PC-9 (cell line): Measurements from ENCODE around the gene PHOSPHO1. TPM values are rescaled to one million over a fixed set of nuclear protein-coding genes. Genes with fewer than 3 reads are reported as not detected.

ENCODE experiments used
- BruUV-seq: library from RNA; stranded (reverse); fragments of 400-500 nt; replicated peaks from 2 replicates; lab custom pipeline; 2021; lab: Mats Ljungman, UMichigan
- CTCF ChIA-PET: fragments of 300-600 bp; sonication (Branson Sonifier 250); formaldehyde crosslinking; loops from one replicate; lab custom pipeline; 2022; ENCODE audit warnings: antibody characterized with exemption; lab: Charles Lee
- POLR2A ChIA-PET: fragments of 300-600 bp; sonication (Branson Sonifier 250); formaldehyde crosslinking; loops from one replicate; lab custom pipeline; 2022; ENCODE audit warnings: antibody characterized with exemption; ENCODE audit not compliant: unreplicated experiment; lab: Charles Lee
- DNase-seq, 2 experiments: peaks; one replicate each; pipeline versions ENCODE4 v3.0.0 to v3.0.0-alpha.2; 2015 to 2022; ENCODE audit warnings: mixed read lengths in 1 of 2
- H2AFZ ChIP-seq: fragments of 200-600 bp; sonication (generic); 2 replicates; pipeline ENCODE4 v1.8.1; 2017; ENCODE audit warnings: antibody characterized with exemption
- H3F3A ChIP-seq: fragments of 200-600 bp; sonication (generic); 2 replicates; pipeline ENCODE4 v1.8.1; 2017; ENCODE audit warnings: antibody characterized with exemption, mild to moderate bottlenecking, low read depth; ENCODE audit not compliant: insufficient read depth
- H3K27ac ChIP-seq: fragments of 200-600 bp; sonication (generic); 2 replicates; pipeline ENCODE4 v1.6.1; 2016; ENCODE audit warnings: mixed run types
- H3K27me3 ChIP-seq: fragments of 200-600 bp; sonication (generic); 2 replicates; pipeline ENCODE4 v1.6.1; 2016; ENCODE audit warnings: low read depth, mixed run types; ENCODE audit not compliant: insufficient read depth
- H3K36me3 ChIP-seq: fragments of 200-600 bp; sonication (generic); 2 replicates; pipeline ENCODE4 v1.6.1; 2016; ENCODE audit warnings: low read depth, mixed run types
- H3K4me1 ChIP-seq: fragments of 200-600 bp; sonication (generic); replicated peaks from 2 replicates; pipeline ENCODE4 v1.6.1; 2016; ENCODE audit warnings: mixed run types; ENCODE audit not compliant: insufficient read depth
- H3K4me2 ChIP-seq: fragments of 200-600 bp; sonication (generic); 2 replicates; pipeline ENCODE4 v1.6.1; 2017; ENCODE audit warnings: mixed run types
- H3K4me3 ChIP-seq: fragments of 200-600 bp; sonication (generic); 2 replicates; pipeline ENCODE4 v1.6.1; 2016; ENCODE audit warnings: mixed run types
- H3K79me2 ChIP-seq: fragments of 200-600 bp; sonication (generic); 2 replicates; pipeline ENCODE4 v1.6.1; 2017; ENCODE audit warnings: low read depth, mixed run types
- H3K9me2 ChIP-seq: fragments of 200-600 bp; sonication (generic); 2 replicates; pipeline ENCODE4 v1.8.1; 2017; ENCODE audit warnings: mild to moderate bottlenecking; ENCODE audit not compliant: insufficient read depth
- H3K9me3 ChIP-seq: fragments of 200-600 bp; sonication (generic); 2 replicates; pipeline ENCODE4 v1.8.1; 2016; ENCODE audit warnings: low read depth; ENCODE audit not compliant: insufficient read depth
- H4K20me1 ChIP-seq: fragments of 200-600 bp; sonication (generic); 2 replicates; pipeline ENCODE4 v1.8.1; 2017; ENCODE audit not compliant: insufficient read depth
- CTCF ChIP-seq: fragments of 200-600 bp; sonication (generic); conservative IDR thresholded peaks from 2 replicates; pipeline ENCODE4 v1.6.1; 2017; ENCODE audit warnings: mixed run types, antibody characterized with exemption, mild to moderate bottlenecking, moderate library complexity
- EZH2 ChIP-seq: fragments of 200-600 bp; sonication (generic); IDR thresholded peaks from 2 replicates; pipeline ENCODE4 v1.8.0; 2017; ENCODE audit warnings: antibody characterized with exemption, low read depth
- intact Hi-C: fragments of 100-400 bp; cut with micrococcal nuclease; formaldehyde crosslinking; loops from one replicate; pipeline ENCODE4 v1.10.0; 2022; ENCODE audit not compliant: unreplicated experiment
- total RNA-seq: library from RNA; stranded (reverse); gene quantifications from 2 replicates; pipeline ENCODE4 v1.2.3, GENCODE V29; 2021

PHOSPHO1 gene
- total RNA-seq, 1 experiment from 2014 or later: not detected

GRCh38 chr17:49249890-49250522, 19.4 kb upstream of the PHOSPHO1 start:
- Histone ChIP-seq H3F3A (peaks cover 6% of the 10 kb centered on the region; the same call in 1 of the 2 replicates), H4K20me1 (no peaks in the 10 kb centered on the region), H3K9me2 (no peaks in the 10 kb centered on the region), H3K27me3 (no peaks in the 10 kb centered on the region), H3K36me3 (no peaks in the 10 kb centered on the region), H3K27ac (no peak overlapping the region), H3K4me3 (no peak overlapping the region), H3K9me3 (no peaks in the 10 kb centered on the region), H3K4me1 (peaks cover 10% of the 10 kb centered on the region), H2AFZ (no peak overlapping the region), H3K79me2 (no peaks in the 10 kb centered on the region), H3K4me2 (peak overlapping the region; percentile 12; the same call in 1 of the 2 replicates)
- no peak for DNase-seq
- POLR2A ChIA-PET: no interaction called here
- TF ChIP-seq CTCF (no peak), EZH2 (no peak)
- CTCF ChIA-PET: no interaction called here
- intact Hi-C loops: no loop called here
- BruUV-seq: no TSS peak

- POLR2A ChIA-PET: no interaction called here
- Histone ChIP-seq H3K27me3 (no peaks in the 10 kb centered on the region), H4K20me1 (no peaks in the 10 kb centered on the region), H3F3A (peaks cover 6% of the 10 kb centered on the region; the same call in 1 of the 2 replicates), H3K79me2 (no peaks in the 10 kb centered on the region), H3K4me2 (peak overlapping the region; percentile 12; the same call in 1 of the 2 replicates), H3K9me3 (no peaks in the 10 kb centered on the region), H3K36me3 (no peaks in the 10 kb centered on the region), H3K9me2 (no peaks in the 10 kb centered on the region), H3K4me3 (no peak overlapping the region), H3K4me1 (peaks cover 10% of the 10 kb centered on the region), H2AFZ (no peak overlapping the region), H3K27ac (no peak overlapping the region)
- intact Hi-C loops: no loop called here
- BruUV-seq: no TSS peak
- CTCF ChIA-PET: no interaction called here
- peak in 1 of 2 experiments; percentile 81 for DNase-seq
- TF ChIP-seq CTCF (no peak), EZH2 (no peak)
Observed at GRCh38 chr17:49249292-49249794, 18.8 kb upstream of the PHOSPHO1 start.

- no peak overlapping the region for H3K4me2 ChIP-seq
- H3K9me3 ChIP-seq: no peaks in the 10 kb centered on the region
- BruUV-seq: no TSS peak
- no peaks in the 10 kb centered on the region for H3K27me3 ChIP-seq
- no peaks in the 10 kb centered on the region for H3K79me2 ChIP-seq
- H3F3A ChIP-seq: peaks cover 6% of the 10 kb centered on the region; the same call in 1 of the 2 replicates
- no peak for TF ChIP-seq CTCF
- no peak for TF ChIP-seq EZH2
- no peaks in the 10 kb centered on the region for H4K20me1 ChIP-seq
- peaks cover 10% of the 10 kb centered on the region for H3K4me1 ChIP-seq
- ChIA-PET CTCF (interaction anchor here (0.6 kb wide), 1 partner anchor 91 kb away, joined by 3 read pairs; no protein-coding TSS in a partner anchor), POLR2A (no interaction called here)
- no peak for DNase-seq
- no peaks in the 10 kb centered on the region for H3K36me3 ChIP-seq
- no peak overlapping the region for H3K27ac ChIP-seq
- no peak overlapping the region for H3K4me3 ChIP-seq
- no peak overlapping the region for H2AFZ ChIP-seq
- no peaks in the 10 kb centered on the region for H3K9me2 ChIP-seq
- intact Hi-C loops: no loop called here
Observed at GRCh38 chr17:49247944-49248343, 17.4 kb upstream of the PHOSPHO1 start.
